Activated naive CD4-positive, alpha-beta T cell treated with anti-CD3 and anti-CD28 coated beads, Interleukin-2, amount 10 ng/mL, durations not matched to agents 7 days and 5 days (primary cell): ENCODE measurements around the gene RSL1D1.
A peak's percentile ranks its signal among the peaks of the same experiment; 100 is the strongest.
"Not testable (repeated sequence)": the region's sequence is repeated elsewhere in the genome, so short reads cannot be mapped to it uniquely, and the experiment has no call there.

Source experiments
- CTCF ChIA-PET: fragments of 350-600 bp; sonication (Branson Sonifier 250); formaldehyde crosslinking; loops from one replicate; lab custom pipeline; 2021; ENCODE audit warnings: antibody characterized with exemption; lab: Charles Lee
- DNase-seq: peaks from one replicate; pipeline ENCODE4 v3.0.0-alpha.2; 2020
- H3K27ac Mint-ChIP-seq: one replicate; pipeline ENCODE4 v1.8.0; 2021; ENCODE audit warnings: mild to moderate bottlenecking, moderate library complexity, mixed read lengths
- H3K27me3 Mint-ChIP-seq: one replicate; pipeline ENCODE4 v1.8.0; 2021; ENCODE audit warnings: mild to moderate bottlenecking, mixed read lengths
- H3K36me3 Mint-ChIP-seq: one replicate; pipeline ENCODE4 v1.8.0; 2021; ENCODE audit warnings: mixed read lengths
- H3K4me1 Mint-ChIP-seq: one replicate; pipeline ENCODE4 v1.8.0; 2021; ENCODE audit warnings: mixed read lengths
- H3K4me3 Mint-ChIP-seq: one replicate; pipeline ENCODE4 v1.8.0; 2021; ENCODE audit warnings: mild to moderate bottlenecking, moderate library complexity, mixed read lengths
- H3K9me3 Mint-ChIP-seq: one replicate; pipeline ENCODE4 v1.8.0; 2021; ENCODE audit warnings: mixed read lengths

Gene RSL1D1

GRCh38 chr16:11833951-11834695 lies 17.2 kb downstream of the RSL1D1 start:
- peaks cover 17% of the 10 kb centered on the region for H3K36me3 Mint-ChIP-seq
- H3K4me1 Mint-ChIP-seq: no peaks in the 10 kb centered on the region
- CTCF ChIA-PET: no interaction called here
- H3K27ac Mint-ChIP-seq: no peak overlapping the region
- no peak for DNase-seq
- H3K4me3 Mint-ChIP-seq: no peak overlapping the region
- no peaks in the 10 kb centered on the region for H3K27me3 Mint-ChIP-seq
- H3K9me3 Mint-ChIP-seq: no peaks in the 10 kb centered on the region

- Mint-ChIP-seq H3K36me3 (no peaks in the 10 kb centered on the region), H3K27me3 (no peaks in the 10 kb centered on the region), H3K27ac (no peak overlapping the region), H3K4me3 (no peak overlapping the region), H3K4me1 (no peaks in the 10 kb centered on the region), H3K9me3 (no peaks in the 10 kb centered on the region)
- DNase-seq: no peak
- CTCF ChIA-PET: no interaction called here
These were observed 22.6 kb downstream of the RSL1D1 start for GRCh38 chr16:11828696-11829095.

- CTCF ChIA-PET, H3K4me3 Mint-ChIP-seq, DNase-seq, H3K27ac Mint-ChIP-seq, H3K4me1 Mint-ChIP-seq, H3K9me3 Mint-ChIP-seq, H3K36me3 Mint-ChIP-seq, H3K27me3 Mint-ChIP-seq: not testable (repeated sequence)
These were observed 25.7 kb downstream of the RSL1D1 start for GRCh38 chr16:11825520-11826165.

GRCh38 chr16:11824362-11824761 lies 27.0 kb downstream of the RSL1D1 start:
- no peaks in the 10 kb centered on the region for H3K9me3 Mint-ChIP-seq

GRCh38 chr16:11823645-11824044 lies 27.7 kb downstream of the RSL1D1 start:
- H3K9me3 Mint-ChIP-seq, H3K4me3 Mint-ChIP-seq, DNase-seq, H3K36me3 Mint-ChIP-seq, CTCF ChIA-PET, H3K27ac Mint-ChIP-seq, H3K4me1 Mint-ChIP-seq, H3K27me3 Mint-ChIP-seq: not testable (repeated sequence)

More at GRCh38 chr16:11824362-11824761, 27.0 kb downstream of the RSL1D1 start:
- Mint-ChIP-seq H3K4me3 (no peak overlapping the region), H3K27me3 (peaks cover 4% of the 10 kb centered on the region), H3K36me3 (no peaks in the 10 kb centered on the region), H3K27ac (no peak overlapping the region), H3K4me1 (no peaks in the 10 kb centered on the region)
- DNase-seq: no peak
- CTCF ChIA-PET: no interaction called here

- Mint-ChIP-seq H3K27me3 (peaks cover 13% of the 10 kb centered on the region), H3K4me1 (no peaks in the 10 kb centered on the region), H3K9me3 (no peaks in the 10 kb centered on the region), H3K36me3 (no peaks in the 10 kb centered on the region), H3K27ac (no peak overlapping the region), H3K4me3 (no peak overlapping the region)
- DNase-seq: no peak
- CTCF ChIA-PET: no interaction called here
These were observed 31.5 kb downstream of the RSL1D1 start for GRCh38 chr16:11819798-11820197.

- H3K27me3 Mint-ChIP-seq: peaks cover 13% of the 10 kb centered on the region
- H3K27ac Mint-ChIP-seq, H3K4me3 Mint-ChIP-seq, DNase-seq, H3K4me1 Mint-ChIP-seq, H3K9me3 Mint-ChIP-seq, CTCF ChIA-PET, H3K36me3 Mint-ChIP-seq: not testable (repeated sequence)
These were observed 32.4 kb downstream of the RSL1D1 start for GRCh38 chr16:11818970-11819369.

GRCh38 chr16:11816123-11816522 lies 35.2 kb downstream of the RSL1D1 start:
- DNase-seq: no peak
- H3K4me3 Mint-ChIP-seq: no peak overlapping the region
- peaks cover 12% of the 10 kb centered on the region for H3K27me3 Mint-ChIP-seq
- H3K27ac Mint-ChIP-seq: no peak overlapping the region
- CTCF ChIA-PET: interaction anchor here (0.8 kb wide), 1 partner anchor 175 kb away, joined by 3 read pairs; no protein-coding TSS in a partner anchor
- H3K36me3 Mint-ChIP-seq: no peaks in the 10 kb centered on the region
- H3K9me3 Mint-ChIP-seq: no peaks in the 10 kb centered on the region
- peaks cover 4% of the 10 kb centered on the region for H3K4me1 Mint-ChIP-seq

- not testable (repeated sequence) for H3K9me3 Mint-ChIP-seq
These were observed 36.5 kb downstream of the RSL1D1 start for GRCh38 chr16:11814800-11815199.

GRCh38 chr16:11806721-11807120 lies 44.6 kb downstream of the RSL1D1 start:
- peaks cover 12% of the 10 kb centered on the region for H3K4me1 Mint-ChIP-seq
- H3K27me3 Mint-ChIP-seq: no peaks in the 10 kb centered on the region
- no peak overlapping the region for H3K4me3 Mint-ChIP-seq
- H3K27ac Mint-ChIP-seq: no peak overlapping the region
- DNase-seq: no peak
- H3K9me3 Mint-ChIP-seq: peaks cover 3% of the 10 kb centered on the region
- H3K36me3 Mint-ChIP-seq: peaks cover 1% of the 10 kb centered on the region
- CTCF ChIA-PET: interaction anchor here (0.6 to 1.1 kb wide), 2 partner anchors 9 to 116 kb away, joined by 4 read pairs; partner anchors contain the start of gene ZC3H7A

More at GRCh38 chr16:11814800-11815199, 36.5 kb downstream of the RSL1D1 start:
- CTCF ChIA-PET: interaction anchor here (0.6 kb wide), 1 partner anchor 34 kb away, joined by 4 read pairs; no protein-coding TSS in a partner anchor
- DNase-seq, H3K36me3 Mint-ChIP-seq, H3K27ac Mint-ChIP-seq, H3K4me3 Mint-ChIP-seq, H3K27me3 Mint-ChIP-seq: not testable (repeated sequence)
- peaks cover 13% of the 10 kb centered on the region for H3K4me1 Mint-ChIP-seq

GRCh38 chr16:11805556-11805955 lies 45.8 kb downstream of the RSL1D1 start:
- no peak overlapping the region for H3K27ac Mint-ChIP-seq
- H3K9me3 Mint-ChIP-seq: peaks cover 3% of the 10 kb centered on the region
- no peak for DNase-seq
- CTCF ChIA-PET: interaction anchor here (1.1 kb wide), 1 partner anchor 842 kb away, joined by 3 read pairs; no protein-coding TSS in a partner anchor
- H3K36me3 Mint-ChIP-seq: peaks cover 1% of the 10 kb centered on the region
- H3K4me1 Mint-ChIP-seq: peaks cover 19% of the 10 kb centered on the region
- no peak overlapping the region for H3K4me3 Mint-ChIP-seq
- no peaks in the 10 kb centered on the region for H3K27me3 Mint-ChIP-seq

GRCh38 chr16:11801481-11802021 lies 49.8 kb downstream of the RSL1D1 start:
- Mint-ChIP-seq H3K27ac (no peak overlapping the region), H3K9me3 (no peaks in the 10 kb centered on the region), H3K27me3 (no peaks in the 10 kb centered on the region), H3K4me1 (peaks cover 40% of the 10 kb centered on the region), H3K4me3 (no peak overlapping the region), H3K36me3 (peaks cover 7% of the 10 kb centered on the region)
- CTCF ChIA-PET: no interaction called here
- DNase-seq: no peak

- Mint-ChIP-seq H3K4me1 (peaks cover 49% of the 10 kb centered on the region), H3K4me3 (peak overlapping the region; percentile 80), H3K27me3 (no peaks in the 10 kb centered on the region), H3K36me3 (peaks cover 14% of the 10 kb centered on the region), H3K27ac (peak overlapping the region; percentile 73), H3K9me3 (no peaks in the 10 kb centered on the region)
- DNase-seq: no peak
- CTCF ChIA-PET: interaction anchor here (1.0 kb wide), 1 partner anchor 85 kb away, joined by 3 read pairs; no protein-coding TSS in a partner anchor
These were observed 51.0 kb downstream of the RSL1D1 start for GRCh38 chr16:11800382-11800718.

GRCh38 chr16:11799509-11800381 lies 51.6 kb downstream of the RSL1D1 start:
- CTCF ChIA-PET: interaction anchor here (1.0 kb wide), 1 partner anchor 85 kb away, joined by 3 read pairs; no protein-coding TSS in a partner anchor
- Mint-ChIP-seq H3K4me1 (peaks cover 55% of the 10 kb centered on the region), H3K27ac (peak overlapping the region; percentile 97), H3K9me3 (no peaks in the 10 kb centered on the region), H3K27me3 (no peaks in the 10 kb centered on the region), H3K36me3 (peaks cover 19% of the 10 kb centered on the region), H3K4me3 (peak overlapping the region; percentile 80)
- peak; percentile 55 for DNase-seq
